ENCODE measurements around the gene CHCT1. TPM values are rescaled to one million over a fixed set of nuclear protein-coding genes. Genes with fewer than 3 reads are reported as not detected.

CHCT1 gene
- total RNA-seq, 2 experiments from 2014 or later = not detected

GRCh38 chr17:60390925-60391470 is 31.3 kb upstream of the CHCT1 start:
- Mint-ChIP-seq H3K36me3 (no peaks in the 10 kb centered on the region), H3K9me3 (no peaks in the 10 kb centered on the region), H3K27ac (peak overlapping the region; percentile 97), H3K4me1 (ENCODE audit: low read depth) (peaks cover 46% of the 10 kb centered on the region), H3K27me3 (no peaks in the 10 kb centered on the region), H3K4me3 (peak overlapping the region; percentile 93)
- POLR2A ChIA-PET = interaction anchor here (1.1 to 2.1 kb wide), 4 partner anchors 18 to 210 kb away, joined by 5 to 13 read pairs (median 8); partner anchors contain the start of gene PPM1D
- CTCF ChIA-PET = interaction anchor here (0.5 kb wide), 1 partner anchor 72 kb away, joined by 3 read pairs; no protein-coding TSS in a partner anchor
- intact Hi-C loops (cut with micrococcal nuclease) = loop anchor here (5.0 kb wide), 2 partner anchors 286 to 774 kb away; partner anchors contain the start of genes BCAS3 and CLTC
- peak; percentile 42 for DNase-seq

DNA sequence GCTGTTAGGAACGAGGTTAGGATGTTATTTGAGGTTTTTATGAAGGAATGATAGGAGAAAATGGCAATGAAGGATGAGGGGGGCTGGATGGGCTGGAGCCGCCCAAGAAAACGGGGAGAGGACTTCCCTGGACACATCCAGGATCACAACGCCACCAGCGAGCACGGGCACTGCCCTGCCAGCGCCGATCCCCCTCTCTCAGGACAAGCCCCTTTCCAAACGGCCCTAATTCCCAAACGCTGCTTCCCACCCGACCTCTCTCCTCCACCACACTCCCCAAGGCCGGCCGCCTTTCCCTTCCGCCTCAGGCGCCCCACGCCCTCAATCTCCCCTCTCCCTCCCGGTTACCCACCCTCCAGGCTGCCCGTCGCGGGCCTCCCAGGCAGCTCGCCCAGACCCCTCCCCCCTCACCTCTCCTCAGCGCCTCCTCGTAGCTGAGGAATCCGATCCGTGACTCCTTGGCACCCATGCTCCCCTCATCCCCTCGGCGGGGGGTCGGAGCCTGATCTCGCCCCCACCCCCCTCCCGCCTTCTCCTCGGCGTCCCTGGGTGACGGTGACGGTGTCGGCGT is 30.7 kb upstream of the CHCT1 start:
- ChIA-PET POLR2A (interaction anchor here (0.6 to 2.1 kb wide), 9 partner anchors 17 to 1000 kb away, joined by 3 to 13 read pairs (median 4); partner anchors contain the start of genes PPM1D and RNFT1), CTCF (interaction anchor here (0.5 to 1.2 kb wide), 2 partner anchors 36 to 71 kb away, joined by 3 to 4 read pairs; no protein-coding TSS in a partner anchor)
- intact Hi-C loops (cut with micrococcal nuclease) = loop anchor here (1.0 to 5.0 kb wide), 4 partner anchors 36 to 774 kb away; partner anchors contain the start of genes BCAS3 and CLTC
- H3K36me3 Mint-ChIP-seq = no peaks in the 10 kb centered on the region
- H3K27me3 Mint-ChIP-seq = no peaks in the 10 kb centered on the region
- no peaks in the 10 kb centered on the region for H3K9me3 Mint-ChIP-seq
- peak overlapping the region; percentile 93 for H3K4me3 Mint-ChIP-seq
- peak overlapping the region; percentile 97 for H3K27ac Mint-ChIP-seq
- no peak for DNase-seq
- H3K4me1 Mint-ChIP-seq (ENCODE audit: low read depth) = peaks cover 46% of the 10 kb centered on the region

DNA sequence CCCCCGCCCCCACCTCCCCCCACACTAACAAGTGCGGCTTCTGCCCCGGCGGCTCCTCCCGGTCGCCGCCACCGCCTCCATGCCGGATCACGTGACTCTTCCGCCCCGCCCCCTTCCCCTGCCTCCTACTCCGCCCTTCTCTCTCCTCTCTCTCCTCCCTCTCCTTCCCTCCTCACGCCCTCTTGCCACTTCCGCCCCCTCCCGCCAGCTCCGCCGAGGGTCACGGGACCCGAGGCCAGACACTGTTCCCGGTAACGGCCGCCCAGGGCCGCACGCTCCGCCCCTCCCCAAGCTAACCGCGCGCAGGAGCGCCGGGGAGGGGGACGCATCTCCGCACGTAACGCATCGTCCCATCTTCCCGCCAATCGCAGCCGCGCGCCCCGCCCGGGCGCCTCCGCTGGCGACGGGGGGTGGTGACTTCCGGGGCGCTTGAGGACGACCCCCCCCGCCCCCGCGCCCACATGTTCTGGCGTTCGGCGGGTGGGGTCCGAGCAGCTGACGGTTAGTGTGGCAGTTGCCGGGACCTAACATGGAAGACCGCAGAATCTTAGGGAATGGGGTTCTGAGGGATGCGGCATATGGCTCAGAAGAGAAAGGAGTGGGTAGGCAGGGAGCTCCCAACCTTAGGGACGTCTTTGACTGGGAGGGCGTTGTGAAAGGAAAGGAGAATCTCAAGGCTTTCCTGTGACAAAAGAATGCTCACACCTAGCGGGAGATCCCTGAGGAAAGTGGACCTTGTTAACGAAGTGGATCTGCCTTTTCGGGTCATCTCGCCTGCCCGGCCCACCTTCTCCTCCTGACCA is 30.0 kb upstream of the CHCT1 start, which contains the start of gene USP32:
TSS of gene USP32 (minus strand) at position 92 of the 803 bp plus-strand sequence. CDS start 194 bp downstream, outside the sequence.
- no peaks in the 10 kb centered on the region for H3K36me3 Mint-ChIP-seq
- ChIA-PET CTCF (interaction anchor here (1.2 kb wide), 1 partner anchor 36 kb away, joined by 4 read pairs; no protein-coding TSS in a partner anchor), POLR2A (interaction anchor here (0.6 to 2.1 kb wide), 10 partner anchors 16 to 1001 kb away, joined by 3 to 13 read pairs (median 4); partner anchors contain the start of genes PPM1D and RNFT1)
- H3K27ac Mint-ChIP-seq = peak within 1 kb of the TSS; percentile 97
- H3K4me3 Mint-ChIP-seq = peak within 1 kb of the TSS; percentile 93
- intact Hi-C loops (cut with micrococcal nuclease) = loop anchor here (1.0 to 5.0 kb wide), 4 partner anchors 37 to 775 kb away; partner anchors contain the start of genes BCAS3 and CLTC
- no peaks in the 10 kb centered on the region for H3K27me3 Mint-ChIP-seq
- H3K4me1 Mint-ChIP-seq (ENCODE audit: low read depth) = peaks cover 42% of the 10 kb centered on the region
- peak; percentile 100 for DNase-seq
- no peaks in the 10 kb centered on the region for H3K9me3 Mint-ChIP-seq

DNA sequence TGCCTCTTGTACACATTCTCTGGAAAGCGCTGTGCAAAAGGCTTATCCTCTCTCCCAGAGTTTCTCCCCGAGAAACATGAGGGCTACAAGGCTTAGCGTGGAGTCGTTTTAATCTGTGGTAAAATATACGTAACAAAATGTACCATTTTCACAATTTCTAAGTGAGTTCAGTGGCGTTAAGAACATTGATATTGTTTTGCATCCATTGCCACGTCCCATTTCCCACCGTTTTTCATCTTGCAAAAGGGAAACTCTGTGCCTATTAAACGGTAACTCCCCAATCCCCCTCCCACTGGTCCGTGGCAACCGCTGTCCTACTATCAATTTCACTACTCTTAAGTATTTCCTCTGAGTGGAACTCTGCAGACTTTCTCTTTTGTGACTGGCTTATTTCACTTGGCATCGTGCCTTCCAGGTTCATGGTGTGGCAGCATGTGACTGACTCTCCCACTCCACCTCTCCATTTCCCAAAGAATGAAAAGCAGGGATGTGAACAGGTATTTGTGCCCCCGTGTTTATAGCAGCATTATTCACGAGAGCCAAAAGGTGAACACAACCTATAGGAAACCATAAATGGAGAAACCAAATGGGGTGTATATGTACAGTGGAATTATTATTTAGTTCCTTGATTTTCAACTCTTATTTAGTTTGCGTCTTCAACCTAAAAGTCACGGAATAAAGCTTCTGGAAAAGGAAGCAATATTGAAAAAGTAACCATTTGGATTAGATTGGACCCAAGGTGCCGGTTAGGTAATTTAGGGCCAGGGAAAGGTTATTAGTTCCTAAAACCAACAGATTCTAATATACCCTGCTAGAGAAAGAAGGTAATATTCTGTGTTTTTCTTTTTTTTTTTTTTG is 29.2 kb upstream of the CHCT1 start:
- intact Hi-C loops (cut with micrococcal nuclease) = loop anchor here (1.0 to 5.0 kb wide), 4 partner anchors 38 to 776 kb away; partner anchors contain the start of genes BCAS3 and CLTC
- CTCF ChIA-PET = interaction anchor here (1.1 to 1.2 kb wide), 2 partner anchors 26 to 37 kb away, joined by 3 to 4 read pairs; no protein-coding TSS in a partner anchor

DNA sequence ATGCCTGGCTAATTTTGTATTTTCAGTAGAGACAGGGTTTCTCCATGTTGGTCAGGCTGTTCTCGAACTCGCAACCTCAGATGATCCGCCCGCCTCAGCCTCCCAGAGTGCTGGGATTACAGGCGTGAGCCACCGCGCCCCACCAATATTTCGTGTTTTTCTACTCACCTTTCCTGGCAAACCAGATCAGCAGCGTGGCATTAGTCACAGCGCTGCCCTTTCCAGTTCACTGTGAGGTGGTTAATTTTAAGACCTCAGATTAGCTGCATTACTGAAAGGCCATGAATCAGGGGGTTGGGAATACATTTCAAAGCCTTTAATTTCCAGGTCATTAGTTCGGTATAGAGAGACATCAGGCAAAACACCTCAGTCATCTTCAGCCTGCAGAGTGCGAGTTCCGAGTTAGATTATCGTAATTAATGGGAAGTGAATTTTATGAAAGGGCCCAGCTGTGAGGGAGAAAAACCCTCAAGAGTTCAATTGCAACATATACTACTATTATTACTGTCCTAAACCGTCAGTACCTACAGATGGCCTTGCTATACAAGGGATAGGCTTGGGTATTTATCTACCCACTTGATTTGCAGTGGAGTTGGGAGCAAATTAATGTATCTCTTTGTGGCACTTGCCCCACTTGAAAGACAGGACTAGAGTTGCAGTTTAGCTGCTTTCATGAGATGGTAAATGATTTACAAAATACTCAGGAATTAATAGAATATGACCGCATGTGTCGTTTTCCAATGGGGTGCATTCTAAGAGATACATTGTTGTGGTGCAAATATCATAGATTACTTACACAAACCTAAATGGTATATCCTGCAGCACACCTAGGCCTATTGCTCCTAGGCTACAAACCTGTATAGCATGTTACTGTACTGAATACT is 28.2 kb upstream of the CHCT1 start:
- POLR2A ChIA-PET = no interaction called here
- intact Hi-C loops (cut with micrococcal nuclease) = loop anchor here (5.0 kb wide), 2 partner anchors 283 to 777 kb away; partner anchors contain the start of genes BCAS3 and CLTC

More for the DNA sequence above, 29.2 kb upstream of the CHCT1 start:
- peaks cover 42% of the 10 kb centered on the region for H3K4me1 Mint-ChIP-seq (ENCODE audit: low read depth)
- H3K4me3 Mint-ChIP-seq = peak overlapping the region; percentile 93
- H3K27ac Mint-ChIP-seq = peak overlapping the region; percentile 97
- H3K9me3 Mint-ChIP-seq = no peaks in the 10 kb centered on the region
- H3K36me3 Mint-ChIP-seq = no peaks in the 10 kb centered on the region
- H3K27me3 Mint-ChIP-seq = no peaks in the 10 kb centered on the region
- peak; percentile 71 for DNase-seq
- POLR2A ChIA-PET = interaction anchor here (0.8 to 1.8 kb wide), 3 partner anchors 37 to 291 kb away, joined by 4 to 9 read pairs (median 7); partner anchors contain the start of gene PPM1D

GRCh38 chr17:60395508-60396065 is 26.7 kb upstream of the CHCT1 start:
- H3K27ac Mint-ChIP-seq = no peak overlapping the region
- ChIA-PET POLR2A (no interaction called here), CTCF (interaction anchor here (1.1 to 3.0 kb wide), 2 partner anchors 26 to 255 kb away, joined by 3 to 10 read pairs; no protein-coding TSS in a partner anchor)
- intact Hi-C loops (cut with micrococcal nuclease) = no loop called here
- H3K4me3 Mint-ChIP-seq = no peak overlapping the region
- no peak for DNase-seq
- peaks cover 28% of the 10 kb centered on the region for H3K4me1 Mint-ChIP-seq (ENCODE audit: low read depth)
- no peaks in the 10 kb centered on the region for H3K27me3 Mint-ChIP-seq
- no peaks in the 10 kb centered on the region for H3K36me3 Mint-ChIP-seq
- no peaks in the 10 kb centered on the region for H3K9me3 Mint-ChIP-seq

More for the DNA sequence above, 28.2 kb upstream of the CHCT1 start:
- H3K4me3 Mint-ChIP-seq = no peak overlapping the region
- CTCF ChIA-PET = interaction anchor here (1.1 kb wide), 1 partner anchor 25 kb away, joined by 3 read pairs; no protein-coding TSS in a partner anchor
- H3K27ac Mint-ChIP-seq = no peak overlapping the region
- no peak for DNase-seq
- no peaks in the 10 kb centered on the region for H3K36me3 Mint-ChIP-seq
- H3K27me3 Mint-ChIP-seq = no peaks in the 10 kb centered on the region
- H3K9me3 Mint-ChIP-seq = no peaks in the 10 kb centered on the region
- H3K4me1 Mint-ChIP-seq (ENCODE audit: low read depth) = peaks cover 37% of the 10 kb centered on the region

DNA sequence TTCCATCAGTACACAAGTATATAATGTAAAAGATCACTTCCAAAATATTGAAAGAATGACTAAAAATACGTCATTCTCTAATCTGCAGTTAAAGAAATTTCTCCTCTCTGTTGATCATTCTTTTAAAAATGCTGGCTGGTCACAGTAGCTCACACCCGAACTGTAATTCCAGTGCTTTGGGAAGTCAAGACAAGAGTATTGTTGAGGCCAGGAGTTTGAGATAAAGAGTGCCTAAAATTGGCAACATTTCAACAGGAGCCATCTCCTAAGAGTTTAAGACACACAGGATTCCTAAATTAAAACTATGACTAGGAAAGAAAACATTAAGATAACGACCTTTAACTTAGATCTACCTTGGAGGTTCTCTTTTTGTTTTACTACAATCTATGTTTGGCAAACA is 25.9 kb upstream of the CHCT1 start:
- intact Hi-C loops (cut with micrococcal nuclease) = no loop called here
- ChIA-PET POLR2A (no interaction called here), CTCF (interaction anchor here (1.1 to 3.0 kb wide), 2 partner anchors 25 to 256 kb away, joined by 3 to 10 read pairs; no protein-coding TSS in a partner anchor)
- Mint-ChIP-seq H3K36me3 (no peaks in the 10 kb centered on the region), H3K27ac (no peak overlapping the region), H3K27me3 (no peaks in the 10 kb centered on the region), H3K4me3 (no peak overlapping the region), H3K4me1 (ENCODE audit: low read depth) (peaks cover 23% of the 10 kb centered on the region), H3K9me3 (no peaks in the 10 kb centered on the region)
- no peak for DNase-seq

DNA sequence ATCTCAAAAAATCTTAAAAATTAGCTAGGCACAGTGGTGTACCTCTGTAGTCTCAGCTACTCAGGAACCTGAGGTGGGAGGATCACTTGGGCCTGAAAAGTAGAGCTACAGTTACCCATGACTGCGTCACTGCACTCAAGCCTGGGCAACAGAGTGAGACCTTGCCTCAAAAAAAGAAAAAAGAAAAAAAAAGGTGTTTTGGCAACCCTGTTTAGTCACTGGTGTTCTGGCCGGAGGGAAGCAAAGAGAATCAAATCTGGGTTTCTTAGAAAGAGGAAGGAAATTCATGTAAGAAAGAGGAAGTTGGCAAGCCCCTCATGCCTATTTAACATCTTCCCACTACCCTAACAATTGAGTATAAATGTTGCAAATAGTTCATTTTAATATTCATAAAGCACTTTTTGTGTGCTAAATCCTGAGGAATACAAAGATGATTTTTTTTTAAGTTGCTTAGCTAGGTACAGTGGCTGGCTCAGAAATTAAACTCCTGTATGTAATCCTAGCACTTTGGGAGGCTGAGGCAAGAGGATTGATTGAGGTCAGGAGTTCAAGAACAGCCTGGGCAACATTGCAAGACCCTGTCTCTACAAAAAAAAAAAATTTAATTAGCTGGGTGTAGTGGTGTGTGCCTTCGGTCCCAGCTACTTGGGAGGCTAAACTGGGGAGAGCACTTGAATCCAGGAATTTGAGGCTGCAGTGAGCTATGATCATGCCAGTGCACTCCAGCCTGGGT is 23.9 kb upstream of the CHCT1 start:
- DNase-seq = no peak
- CTCF ChIA-PET = no interaction called here
- Mint-ChIP-seq H3K27ac (no peak overlapping the region), H3K27me3 (no peaks in the 10 kb centered on the region), H3K36me3 (no peaks in the 10 kb centered on the region), H3K4me3 (no peak overlapping the region), H3K4me1 (ENCODE audit: low read depth) (peaks cover 15% of the 10 kb centered on the region), H3K9me3 (no peaks in the 10 kb centered on the region)
- POLR2A ChIA-PET = interaction anchor here (0.6 kb wide), 1 partner anchor 261 kb away, joined by 4 read pairs; no protein-coding TSS in a partner anchor
- intact Hi-C loops (cut with micrococcal nuclease) = no loop called here

GRCh38 chr17:60401819-60402218 is 20.5 kb upstream of the CHCT1 start:
- no peaks in the 10 kb centered on the region for H3K9me3 Mint-ChIP-seq
- CTCF ChIA-PET = no interaction called here
- no peak for DNase-seq
- no peak overlapping the region for H3K27ac Mint-ChIP-seq
- H3K4me3 Mint-ChIP-seq = no peak overlapping the region
- intact Hi-C loops (cut with micrococcal nuclease) = no loop called here
- H3K4me1 Mint-ChIP-seq (ENCODE audit: low read depth) = peaks cover 4% of the 10 kb centered on the region
- peaks cover 2% of the 10 kb centered on the region for H3K27me3 Mint-ChIP-seq
- POLR2A ChIA-PET = no interaction called here
- H3K36me3 Mint-ChIP-seq = no peaks in the 10 kb centered on the region

- no peak for DNase-seq
- POLR2A ChIA-PET = no interaction called here
- H3K4me3 Mint-ChIP-seq = no peak overlapping the region
- CTCF ChIA-PET = no interaction called here
- H3K27ac Mint-ChIP-seq = no peak overlapping the region
- no peaks in the 10 kb centered on the region for H3K36me3 Mint-ChIP-seq
- no peaks in the 10 kb centered on the region for H3K9me3 Mint-ChIP-seq
- H3K4me1 Mint-ChIP-seq (ENCODE audit: low read depth) = peaks cover under 1% of the 10 kb centered on the region
- peaks cover 7% of the 10 kb centered on the region for H3K27me3 Mint-ChIP-seq
- intact Hi-C loops (cut with micrococcal nuclease) = no loop called here
These were observed 18.8 kb upstream of the CHCT1 start for GRCh38 chr17:60403523-60403810.

Data from activated CD4-positive, alpha-beta memory T cell treated with anti-CD3 and anti-CD28 coated beads for 36 hours (primary cell).